ENCODE measurements around the gene RUNX1. TPM values are rescaled to one million over a fixed set of nuclear protein-coding genes. Genes with fewer than 3 reads are reported as not detected.
A peak's percentile ranks its signal among the peaks of the same experiment; 100 is the strongest.

RUNX1 gene
- total and polyA plus RNA-seq, 4 donors, result 23.3 to 100 (median 33.4) TPM

DNA sequence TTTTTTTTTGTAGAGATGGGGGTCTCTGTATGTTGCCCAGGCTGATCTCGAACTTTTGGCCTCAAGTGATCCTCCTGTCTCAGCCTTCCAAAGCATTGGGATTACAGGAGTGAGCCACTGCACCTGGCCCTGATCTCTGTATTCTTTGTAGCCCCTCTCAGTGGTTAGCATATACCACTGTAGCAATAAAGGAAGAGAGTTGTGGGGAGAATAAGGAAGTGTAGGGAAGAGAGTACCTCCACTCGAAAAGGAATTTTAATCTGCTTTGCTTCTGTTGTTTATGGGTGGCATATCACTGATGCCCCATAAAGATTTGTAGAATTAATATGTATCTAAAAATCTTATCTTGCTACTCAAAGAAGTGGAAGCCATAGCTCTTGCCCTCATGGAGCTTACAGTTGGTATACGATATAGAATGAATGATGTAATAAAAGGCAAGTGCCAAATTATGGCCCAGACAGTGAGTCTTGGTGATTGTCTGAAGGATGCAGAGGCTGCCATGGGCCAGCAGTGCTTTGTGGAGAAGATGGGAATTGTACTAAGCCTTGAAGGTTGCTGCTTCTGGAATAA, 284.3 kb downstream of the RUNX1 start:
- no peaks in the 10 kb centered on the region for H3K36me3 ChIP-seq (ENCODE audit: control insufficient read depth in 4 of 4, insufficient read depth in 4 of 4, low read length in 4 of 4)
- ATAC-seq (ENCODE audit: insufficient read depth, low FRiP score) (no peak), DNase-seq (no peak)
- no peak overlapping the region for H3K9ac ChIP-seq (ENCODE audit: insufficient read depth in 1 of 2, low read length in 2 of 2)
- H3K4me1 ChIP-seq (ENCODE audit: control insufficient read depth in 5 of 5, insufficient read depth in 5 of 5, low read length in 5 of 5), result no peaks in the 10 kb centered on the region
- H3K27ac ChIP-seq (ENCODE audit: low read depth in 1 of 2, low read length in 1 of 2), result no peak overlapping the region
- WGBS, 2 donors, result 88% methylated on average over 3 of the region's 3 CpGs
- TF ChIP-seq, protein P1, sequence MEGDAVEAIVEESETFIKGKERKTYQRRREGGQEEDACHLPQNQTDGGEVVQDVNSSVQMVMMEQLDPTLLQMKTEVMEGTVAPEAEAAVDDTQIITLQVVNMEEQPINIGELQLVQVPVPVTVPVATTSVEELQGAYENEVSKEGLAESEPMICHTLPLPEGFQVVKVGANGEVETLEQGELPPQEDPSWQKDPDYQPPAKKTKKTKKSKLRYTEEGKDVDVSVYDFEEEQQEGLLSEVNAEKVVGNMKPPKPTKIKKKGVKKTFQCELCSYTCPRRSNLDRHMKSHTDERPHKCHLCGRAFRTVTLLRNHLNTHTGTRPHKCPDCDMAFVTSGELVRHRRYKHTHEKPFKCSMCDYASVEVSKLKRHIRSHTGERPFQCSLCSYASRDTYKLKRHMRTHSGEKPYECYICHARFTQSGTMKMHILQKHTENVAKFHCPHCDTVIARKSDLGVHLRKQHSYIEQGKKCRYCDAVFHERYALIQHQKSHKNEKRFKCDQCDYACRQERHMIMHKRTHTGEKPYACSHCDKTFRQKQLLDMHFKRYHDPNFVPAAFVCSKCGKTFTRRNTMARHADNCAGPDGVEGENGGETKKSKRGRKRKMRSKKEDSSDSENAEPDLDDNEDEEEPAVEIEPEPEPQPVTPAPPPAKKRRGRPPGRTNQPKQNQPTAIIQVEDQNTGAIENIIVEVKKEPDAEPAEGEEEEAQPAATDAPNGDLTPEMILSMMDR (IDR thresholded peaks at IDR 0.05; ENCODE audit: control extremely low read depth, extremely low read depth), result no peak
- H3K27me3 ChIP-seq (ENCODE audit: control insufficient read depth in 3 of 3, insufficient read depth in 3 of 3, low read length in 2 of 3), result no peaks in the 10 kb centered on the region
- H3K4me3 ChIP-seq, result no peak overlapping the region
- H3K9me3 ChIP-seq (ENCODE audit: control insufficient read depth in 4 of 4, insufficient read depth in 3 of 4, low read length in 3 of 4), result peaks cover 0 to 2% (median under 1%) of the 10 kb centered on the region in 4 donors

- ATAC-seq (ENCODE audit: insufficient read depth, low FRiP score) (no peak), DNase-seq (no peak)
- H3K9me3 ChIP-seq (ENCODE audit: control insufficient read depth in 4 of 4, insufficient read depth in 3 of 4, low read length in 3 of 4), result peaks cover 0 to 2% (median under 1%) of the 10 kb centered on the region in 4 donors
- no peak overlapping the region for H3K9ac ChIP-seq (ENCODE audit: insufficient read depth in 1 of 2, low read length in 2 of 2)
- H3K36me3 ChIP-seq (ENCODE audit: control insufficient read depth in 4 of 4, insufficient read depth in 4 of 4, low read length in 4 of 4), result no peaks in the 10 kb centered on the region
- WGBS, 2 donors, result 79 to 95% methylated on average over 1 of the region's 1 CpG
- H3K4me1 ChIP-seq (ENCODE audit: control insufficient read depth in 5 of 5, insufficient read depth in 5 of 5, low read length in 5 of 5), result no peaks in the 10 kb centered on the region
- no peak overlapping the region for H3K4me3 ChIP-seq
- no peaks in the 10 kb centered on the region for H3K27me3 ChIP-seq (ENCODE audit: control insufficient read depth in 3 of 3, insufficient read depth in 3 of 3, low read length in 2 of 3)
- TF ChIP-seq, protein P1 (IDR thresholded peaks at IDR 0.05; ENCODE audit: control extremely low read depth, extremely low read depth), result no peak
- H3K27ac ChIP-seq (ENCODE audit: low read depth in 1 of 2, low read length in 1 of 2), result no peak overlapping the region
Observed at GRCh38 chr21:34762786-34763185, 286.3 kb downstream of the RUNX1 start.

DNA sequence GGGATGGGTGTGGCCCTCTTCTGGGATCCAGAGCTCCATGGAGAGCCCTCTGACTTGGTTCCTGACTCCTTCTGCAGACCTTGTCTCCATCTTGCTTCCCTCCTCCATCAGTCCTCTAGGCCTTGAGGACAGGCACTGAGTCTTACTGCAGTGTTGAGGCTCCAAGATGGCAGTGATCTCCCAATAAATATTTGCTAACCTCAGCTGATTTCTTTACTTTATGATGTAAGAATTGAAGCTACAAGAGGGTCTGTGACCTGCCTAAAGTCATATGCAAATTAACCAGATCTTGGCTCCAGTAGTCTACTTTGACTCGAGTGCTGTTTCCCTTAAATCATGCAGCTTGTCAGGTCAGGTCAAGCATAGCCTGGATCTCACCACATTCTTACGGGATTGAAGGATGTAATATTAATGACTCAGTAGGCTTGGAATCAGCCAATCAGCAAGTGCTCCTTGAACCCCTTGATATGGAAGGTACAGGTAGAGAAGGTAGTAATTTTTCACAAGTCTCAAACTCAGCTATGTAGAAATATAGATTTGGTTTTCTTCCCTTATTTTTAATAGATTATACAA, 287.3 kb downstream of the RUNX1 start:
- Histone ChIP-seq H3K27me3 (ENCODE audit: control insufficient read depth in 3 of 3, insufficient read depth in 3 of 3, low read length in 2 of 3) (no peaks in the 10 kb centered on the region), H3K27ac (ENCODE audit: low read depth in 1 of 2, low read length in 1 of 2) (no peak overlapping the region), H3K4me1 (ENCODE audit: control insufficient read depth in 5 of 5, insufficient read depth in 5 of 5, low read length in 5 of 5) (no peaks in the 10 kb centered on the region), H3K4me3 (no peak overlapping the region), H3K36me3 (ENCODE audit: control insufficient read depth in 4 of 4, insufficient read depth in 4 of 4, low read length in 4 of 4) (no peaks in the 10 kb centered on the region), H3K9me3 (ENCODE audit: control insufficient read depth in 4 of 4, insufficient read depth in 3 of 4, low read length in 3 of 4) (peaks cover 0 to 2% (median under 1%) of the 10 kb centered on the region in 4 donors), H3K9ac (ENCODE audit: insufficient read depth in 1 of 2, low read length in 2 of 2) (no peak overlapping the region)
- DNase-seq (no peak), ATAC-seq (ENCODE audit: insufficient read depth, low FRiP score) (peak; percentile 58)
- TF ChIP-seq, protein P1 (IDR thresholded peaks at IDR 0.05; ENCODE audit: control extremely low read depth, extremely low read depth), result no peak
- 54 to 76% methylated on average over 2 of the region's 2 CpGs for WGBS, 2 donors

All from lung (tissue), 12 donors.